Breast epithelium (tissue), 3 donors: ENCODE data around the gene ZNF211.

ENCODE experiments used
- POLR2A ChIP-seq: fragments of 450-650 bp; IDR thresholded peaks from one replicate; pipeline ENCODE4 v1.6.1; 2016; ENCODE audit warnings: antibody characterized with exemption, mild to moderate bottlenecking, moderate library complexity
- POLR2AphosphoS5 ChIP-seq, 3 donors: sonication (generic); formaldehyde crosslinking; IDR thresholded peaks; one replicate each; pipeline ENCODE4 v1.6.1; 2017; ENCODE audit warnings: antibody characterized with exemption in 3 of 3
- TF ChIP-seq, protein P1 (sequence below), 3 donors: fragments of 450-650 bp; IDR thresholded peaks; one replicate each; pipeline ENCODE4 v1.5.1; 2016 to 2017; ENCODE audit warnings: antibody characterized with exemption in 3 of 3, mild to moderate bottlenecking in 3 of 3, moderate library complexity in 3 of 3

DNA sequence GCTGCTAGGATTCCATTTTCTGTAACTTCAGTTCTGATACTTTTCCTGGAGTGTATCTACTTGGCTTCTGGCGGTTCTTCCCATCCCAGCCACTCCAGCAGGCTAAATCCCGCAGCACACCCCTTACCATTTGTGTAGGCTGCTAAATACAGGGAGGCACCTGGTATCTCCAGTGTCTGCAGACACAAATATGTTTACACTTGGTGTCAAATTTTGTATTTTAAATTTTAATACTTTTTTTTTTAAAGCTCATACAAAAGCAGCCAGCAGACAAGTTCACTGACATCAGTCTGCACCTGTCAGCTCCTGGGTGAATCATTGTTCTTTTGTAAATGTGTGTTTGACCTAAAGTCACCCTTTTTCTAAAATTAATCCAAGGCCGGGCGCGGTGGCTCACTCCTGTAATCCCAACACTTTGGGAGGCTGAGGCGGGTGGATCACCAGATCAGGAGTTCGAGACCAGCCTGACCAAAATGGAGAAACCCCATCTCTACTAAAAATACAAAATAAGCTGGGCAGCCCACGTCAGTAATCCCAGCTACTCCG lies 32.4 kb downstream of the ZNF211 start:
- TF ChIP-seq, protein P1, sequence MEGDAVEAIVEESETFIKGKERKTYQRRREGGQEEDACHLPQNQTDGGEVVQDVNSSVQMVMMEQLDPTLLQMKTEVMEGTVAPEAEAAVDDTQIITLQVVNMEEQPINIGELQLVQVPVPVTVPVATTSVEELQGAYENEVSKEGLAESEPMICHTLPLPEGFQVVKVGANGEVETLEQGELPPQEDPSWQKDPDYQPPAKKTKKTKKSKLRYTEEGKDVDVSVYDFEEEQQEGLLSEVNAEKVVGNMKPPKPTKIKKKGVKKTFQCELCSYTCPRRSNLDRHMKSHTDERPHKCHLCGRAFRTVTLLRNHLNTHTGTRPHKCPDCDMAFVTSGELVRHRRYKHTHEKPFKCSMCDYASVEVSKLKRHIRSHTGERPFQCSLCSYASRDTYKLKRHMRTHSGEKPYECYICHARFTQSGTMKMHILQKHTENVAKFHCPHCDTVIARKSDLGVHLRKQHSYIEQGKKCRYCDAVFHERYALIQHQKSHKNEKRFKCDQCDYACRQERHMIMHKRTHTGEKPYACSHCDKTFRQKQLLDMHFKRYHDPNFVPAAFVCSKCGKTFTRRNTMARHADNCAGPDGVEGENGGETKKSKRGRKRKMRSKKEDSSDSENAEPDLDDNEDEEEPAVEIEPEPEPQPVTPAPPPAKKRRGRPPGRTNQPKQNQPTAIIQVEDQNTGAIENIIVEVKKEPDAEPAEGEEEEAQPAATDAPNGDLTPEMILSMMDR (IDR thresholded peaks at IDR 0.05) = no peak
- TF ChIP-seq POLR2A = no peak
- no peak for TF ChIP-seq POLR2AphosphoS5 (IDR thresholded peaks at IDR 0.05)
